ENCODE results near the gene LYSMD1. TPM values are rescaled to one million over a fixed set of nuclear protein-coding genes. Genes with fewer than 3 reads are reported as not detected.
A peak's percentile ranks its signal among the peaks of the same experiment; 100 is the strongest.
"Not testable (repeated sequence)": the region's sequence is repeated elsewhere in the genome, so short reads cannot be mapped to it uniquely, and the experiment has no call there.

Gene LYSMD1
- total and polyA plus RNA-seq, 2 experiments from 2014 or later, result 1.0 to 16.2 TPM

DNA sequence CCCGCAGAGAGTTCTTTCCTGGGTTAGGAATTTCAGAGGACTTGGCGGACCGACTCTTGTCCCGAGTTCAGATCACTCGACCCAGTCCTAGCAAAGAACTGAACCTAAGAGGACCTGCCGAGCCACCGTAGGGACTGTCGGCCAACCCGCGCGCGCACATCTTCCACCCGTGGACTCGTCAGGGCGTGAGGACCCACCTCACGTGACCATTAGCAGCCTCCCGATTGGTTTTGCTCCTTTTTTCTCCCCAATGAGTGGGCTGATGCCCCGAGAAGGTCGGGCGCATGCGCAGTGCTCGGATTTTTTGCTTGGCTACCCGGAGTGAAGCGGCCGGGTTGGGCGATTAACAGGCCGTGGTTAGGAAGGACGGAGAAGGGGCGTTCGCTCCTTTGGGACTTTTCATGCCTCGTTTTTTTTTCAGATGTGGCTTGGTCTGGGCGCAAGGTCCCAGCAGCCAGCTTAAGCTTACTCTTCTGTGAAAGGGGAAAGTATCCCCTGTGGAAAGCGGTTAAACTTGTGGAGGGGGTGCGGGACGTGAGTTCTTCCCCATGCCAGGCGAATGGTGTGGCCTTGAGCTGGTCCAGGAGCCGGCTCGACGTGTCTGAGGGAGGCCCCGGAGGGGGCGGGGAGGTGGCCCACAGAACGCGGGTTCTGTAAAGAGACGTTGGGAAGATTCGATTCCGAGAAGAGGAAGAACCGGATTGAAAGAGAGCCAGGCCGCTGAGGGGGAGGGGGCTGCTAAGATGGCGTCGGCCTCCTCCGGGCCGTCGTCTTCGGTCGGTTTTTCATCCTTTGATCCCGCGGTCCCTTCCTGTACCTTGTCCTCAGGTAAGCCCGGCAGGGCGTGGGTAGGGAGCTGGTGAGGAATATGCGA, 32.8 kb upstream of the LYSMD1 start, which contains the start of gene PIP5K1A:
Gene PIP5K1A (plus strand): TSS at position 299 of the 874 bp plus-strand sequence. CDS start 445 bp downstream, at position 744.
- Histone ChIP-seq H3K4me2 (peak within 1 kb of the TSS; percentile 87), H2AFZ (peak within 1 kb of the TSS; percentile 51), H3K9me2 (replicated peaks; ENCODE audit: insufficient read depth) (no peaks in the 10 kb centered on the region), H3K79me2 (peaks cover 47% of the 10 kb centered on the region), H3K9me3 (ENCODE audit: low read depth) (no peaks in the 10 kb centered on the region), H3K27ac (peak within 1 kb of the TSS; percentile 97), H3K27me3 (no peaks in the 10 kb centered on the region), H3K4me3 (peak within 1 kb of the TSS; percentile 85), H3K36me3 (replicated peaks; ENCODE audit: insufficient read depth, low read depth) (no peaks in the 10 kb centered on the region), H4K20me1 (ENCODE audit: insufficient read depth, poor library complexity, severe bottlenecking) (peaks cover 36% of the 10 kb centered on the region), H3K4me1 (ENCODE audit: insufficient read depth) (peaks cover 13% of the 10 kb centered on the region)
- peak; percentile 99 for DNase-seq (ENCODE audit: low spot score)
- 1% methylated on average over 59 of the region's 60 CpGs for WGBS (ENCODE audit: low lambda C conversion rate, missing lambda C conversion rate)
- TF ChIP-seq, protein P1, sequence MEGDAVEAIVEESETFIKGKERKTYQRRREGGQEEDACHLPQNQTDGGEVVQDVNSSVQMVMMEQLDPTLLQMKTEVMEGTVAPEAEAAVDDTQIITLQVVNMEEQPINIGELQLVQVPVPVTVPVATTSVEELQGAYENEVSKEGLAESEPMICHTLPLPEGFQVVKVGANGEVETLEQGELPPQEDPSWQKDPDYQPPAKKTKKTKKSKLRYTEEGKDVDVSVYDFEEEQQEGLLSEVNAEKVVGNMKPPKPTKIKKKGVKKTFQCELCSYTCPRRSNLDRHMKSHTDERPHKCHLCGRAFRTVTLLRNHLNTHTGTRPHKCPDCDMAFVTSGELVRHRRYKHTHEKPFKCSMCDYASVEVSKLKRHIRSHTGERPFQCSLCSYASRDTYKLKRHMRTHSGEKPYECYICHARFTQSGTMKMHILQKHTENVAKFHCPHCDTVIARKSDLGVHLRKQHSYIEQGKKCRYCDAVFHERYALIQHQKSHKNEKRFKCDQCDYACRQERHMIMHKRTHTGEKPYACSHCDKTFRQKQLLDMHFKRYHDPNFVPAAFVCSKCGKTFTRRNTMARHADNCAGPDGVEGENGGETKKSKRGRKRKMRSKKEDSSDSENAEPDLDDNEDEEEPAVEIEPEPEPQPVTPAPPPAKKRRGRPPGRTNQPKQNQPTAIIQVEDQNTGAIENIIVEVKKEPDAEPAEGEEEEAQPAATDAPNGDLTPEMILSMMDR (IDR thresholded peaks at IDR 0.05; ENCODE audit: poor library complexity), result no peak
- no peak for TF ChIP-seq EZH2phosphoT487 (IDR thresholded peaks at IDR 0.05; ENCODE audit: low read depth, severe bottlenecking, unreplicated experiment)
- TF ChIP-seq EZH2 (IDR thresholded peaks at IDR 0.05; ENCODE audit: borderline replicate concordance), result no peak

DNA sequence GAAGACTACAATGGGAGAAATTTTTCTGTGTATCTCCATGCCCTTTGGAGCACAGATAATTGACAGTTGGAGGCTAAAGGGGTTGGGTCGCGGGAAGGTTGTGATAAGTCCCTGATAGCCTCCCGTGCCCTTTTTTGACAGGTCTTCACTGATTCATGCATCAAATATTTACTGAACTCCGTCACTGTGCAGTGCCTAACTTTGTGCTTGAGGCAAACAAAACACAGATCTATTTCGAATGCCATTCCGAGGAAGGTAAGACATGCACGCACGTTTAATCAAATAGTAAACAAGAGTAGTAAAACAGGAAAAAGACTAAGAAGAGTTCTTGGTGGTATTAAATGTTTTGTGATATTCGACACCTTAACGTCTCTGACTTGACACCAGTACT, 32.2 kb upstream of the LYSMD1 start:
- H3K4me2 ChIP-seq, result peak overlapping the region; percentile 73
- H3K9me3 ChIP-seq (ENCODE audit: low read depth), result no peaks in the 10 kb centered on the region
- no peaks in the 10 kb centered on the region for H3K36me3 ChIP-seq (replicated peaks; ENCODE audit: insufficient read depth, low read depth)
- WGBS (ENCODE audit: low lambda C conversion rate, missing lambda C conversion rate), result 8% methylated on average over 10 of the region's 10 CpGs
- H3K4me1 ChIP-seq (ENCODE audit: insufficient read depth), result peaks cover 13% of the 10 kb centered on the region
- H4K20me1 ChIP-seq (ENCODE audit: insufficient read depth, poor library complexity, severe bottlenecking), result peaks cover 31% of the 10 kb centered on the region
- DNase-seq (ENCODE audit: low spot score), result peak; percentile 58
- no peaks in the 10 kb centered on the region for H3K27me3 ChIP-seq
- H2AFZ ChIP-seq, result peak overlapping the region; percentile 51
- H3K4me3 ChIP-seq, result peak overlapping the region; percentile 27
- H3K79me2 ChIP-seq, result peaks cover 40% of the 10 kb centered on the region
- H3K9me2 ChIP-seq (replicated peaks; ENCODE audit: insufficient read depth), result no peaks in the 10 kb centered on the region
- H3K27ac ChIP-seq, result peak overlapping the region; percentile 97
- TF ChIP-seq, protein P1 (IDR thresholded peaks at IDR 0.05; ENCODE audit: poor library complexity), result no peak
- TF ChIP-seq EZH2phosphoT487 (IDR thresholded peaks at IDR 0.05; ENCODE audit: low read depth, severe bottlenecking, unreplicated experiment) (no peak), EZH2 (IDR thresholded peaks at IDR 0.05; ENCODE audit: borderline replicate concordance) (no peak)

DNA sequence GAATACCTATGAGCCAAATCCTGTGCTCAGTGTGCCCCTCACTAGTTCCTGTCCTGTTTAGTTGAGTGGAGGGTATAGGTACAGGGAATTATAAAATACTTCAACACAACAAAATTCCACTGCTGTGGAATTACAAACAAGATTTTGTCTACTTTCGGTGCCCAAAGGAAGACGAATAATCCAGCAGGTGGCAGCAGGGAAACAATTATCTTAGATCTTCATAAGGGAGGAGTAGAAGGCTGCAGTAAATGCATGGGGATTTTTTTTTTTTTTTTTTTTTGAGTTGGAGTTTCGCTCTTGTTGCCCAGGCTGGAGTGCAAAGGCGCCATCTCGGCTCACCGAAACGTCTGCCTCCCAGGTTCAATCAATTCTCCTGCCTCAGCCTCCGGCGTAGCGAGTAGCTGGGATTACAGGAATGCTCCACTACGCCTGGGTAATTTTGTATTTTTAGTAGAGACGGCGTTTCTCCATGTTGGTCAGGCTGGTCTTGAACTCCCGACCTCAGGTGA, 30.6 kb upstream of the LYSMD1 start:
- peaks cover 11% of the 10 kb centered on the region for H3K4me1 ChIP-seq (ENCODE audit: insufficient read depth)
- no peak overlapping the region for H3K4me3 ChIP-seq
- no peaks in the 10 kb centered on the region for H3K36me3 ChIP-seq (replicated peaks; ENCODE audit: insufficient read depth, low read depth)
- H2AFZ ChIP-seq, result no peak overlapping the region
- WGBS (ENCODE audit: low lambda C conversion rate, missing lambda C conversion rate), result 56% methylated on average over 13 of the region's 14 CpGs
- no peaks in the 10 kb centered on the region for H3K9me3 ChIP-seq (ENCODE audit: low read depth)
- H3K79me2 ChIP-seq, result peaks cover 25% of the 10 kb centered on the region
- no peaks in the 10 kb centered on the region for H3K9me2 ChIP-seq (replicated peaks; ENCODE audit: insufficient read depth)
- H3K4me2 ChIP-seq, result peak overlapping the region; percentile 24
- H4K20me1 ChIP-seq (ENCODE audit: insufficient read depth, poor library complexity, severe bottlenecking), result peaks cover 18% of the 10 kb centered on the region
- TF ChIP-seq, protein P1 (IDR thresholded peaks at IDR 0.05; ENCODE audit: poor library complexity), result peak; percentile 68
- TF ChIP-seq EZH2phosphoT487 (IDR thresholded peaks at IDR 0.05; ENCODE audit: low read depth, severe bottlenecking, unreplicated experiment) (no peak), EZH2 (IDR thresholded peaks at IDR 0.05; ENCODE audit: borderline replicate concordance) (no peak)
- H3K27ac ChIP-seq, result peak overlapping the region; percentile 45
- DNase-seq (ENCODE audit: low spot score), result peak; percentile 86
- H3K27me3 ChIP-seq, result no peaks in the 10 kb centered on the region

DNA sequence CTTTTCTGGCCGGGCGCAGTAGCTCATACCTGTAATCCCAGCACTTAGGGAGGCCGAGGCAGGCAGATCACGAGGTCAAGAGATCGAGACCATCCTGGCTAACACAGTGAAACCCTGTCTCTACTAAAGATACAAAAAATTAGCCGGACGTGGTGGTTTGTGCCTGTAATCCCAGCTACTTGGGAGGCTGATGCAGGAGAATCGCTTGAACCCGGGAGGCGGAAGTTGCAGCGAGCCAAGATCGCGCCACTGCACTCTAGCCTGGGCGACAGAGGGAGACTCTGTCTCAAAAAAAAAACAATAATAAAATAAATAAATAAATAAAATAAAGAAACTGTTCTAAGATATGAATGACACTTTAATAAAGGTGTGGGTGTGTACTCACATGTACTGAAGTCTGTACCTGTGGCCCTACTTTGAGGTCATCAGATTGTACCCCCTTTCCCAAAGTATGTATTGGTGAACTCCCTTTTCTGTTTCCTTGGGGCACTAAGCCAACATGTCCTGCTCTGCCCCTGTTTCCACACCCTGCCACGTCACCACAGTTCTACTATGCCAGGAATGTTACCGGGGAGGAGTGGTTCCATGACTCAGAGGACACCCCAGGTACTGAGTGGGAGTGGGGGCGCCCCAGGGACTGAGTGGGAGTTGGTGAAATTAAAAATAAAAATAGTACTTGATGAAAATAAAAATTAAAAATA, 29.3 kb upstream of the LYSMD1 start:
- 85% methylated on average over 17 of the region's 17 CpGs for WGBS (ENCODE audit: low lambda C conversion rate, missing lambda C conversion rate)
- Histone ChIP-seq H3K4me2 (peak overlapping the region; percentile 10), H3K27ac (peak overlapping the region; percentile 39), H3K79me2 (peaks cover 12% of the 10 kb centered on the region)
- not testable (repeated sequence) for H3K4me3 ChIP-seq; H4K20me1 ChIP-seq (ENCODE audit: insufficient read depth, poor library complexity, severe bottlenecking); H3K36me3 ChIP-seq (replicated peaks; ENCODE audit: insufficient read depth, low read depth); H3K4me1 ChIP-seq (ENCODE audit: insufficient read depth); H3K9me2 ChIP-seq (replicated peaks; ENCODE audit: insufficient read depth); H3K27me3 ChIP-seq; H2AFZ ChIP-seq; H3K9me3 ChIP-seq (ENCODE audit: low read depth)
- peak; percentile 70 for DNase-seq (ENCODE audit: low spot score)

Data from hepatocyte (in vitro differentiated cells).